GM19395 (cell line): ENCODE results near the gene TENM4.

Source experiments
- ATAC-seq: cut with Tn5 transposase; IDR thresholded peaks from one replicate; pipeline ENCODE4 v1.9.1; 2021; ENCODE audit warnings: mild to moderate bottlenecking, moderate library complexity; ENCODE audit not compliant: unreplicated experiment

TENM4 gene

DNA sequence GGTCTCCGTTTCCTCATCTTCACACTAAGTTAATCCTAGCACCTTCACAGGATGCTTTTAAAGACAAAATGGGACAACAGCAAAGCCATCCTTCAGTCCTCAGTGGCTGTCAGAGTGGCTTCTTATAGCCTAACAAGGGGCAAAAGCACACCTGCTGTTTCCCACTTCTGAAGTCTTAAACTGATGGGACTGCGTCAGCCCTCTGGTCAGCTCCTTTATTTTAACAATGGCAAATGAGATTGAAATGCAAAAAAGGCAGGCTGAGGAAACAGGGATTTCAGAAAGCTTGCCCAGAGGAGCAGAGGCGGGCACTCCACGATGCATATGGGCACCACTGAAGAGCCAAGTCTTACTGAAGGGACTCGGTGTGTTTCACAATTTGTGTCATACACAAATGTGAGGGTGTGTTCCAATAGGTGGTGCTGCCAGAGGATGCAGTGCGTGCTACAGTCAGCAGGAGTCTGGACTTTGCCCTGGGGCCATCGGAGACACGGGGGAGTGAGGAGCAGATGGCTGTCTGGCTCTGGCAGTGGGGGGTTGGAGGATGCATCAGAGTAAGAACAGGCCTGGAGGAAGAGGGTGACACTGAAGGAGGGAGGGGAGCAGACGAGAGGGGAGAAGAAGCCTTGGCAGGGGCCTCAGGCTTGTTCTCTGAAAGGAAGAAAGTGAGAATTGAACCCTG, 47.3 kb downstream of the TENM4 start:
- ATAC-seq: no peak

DNA sequence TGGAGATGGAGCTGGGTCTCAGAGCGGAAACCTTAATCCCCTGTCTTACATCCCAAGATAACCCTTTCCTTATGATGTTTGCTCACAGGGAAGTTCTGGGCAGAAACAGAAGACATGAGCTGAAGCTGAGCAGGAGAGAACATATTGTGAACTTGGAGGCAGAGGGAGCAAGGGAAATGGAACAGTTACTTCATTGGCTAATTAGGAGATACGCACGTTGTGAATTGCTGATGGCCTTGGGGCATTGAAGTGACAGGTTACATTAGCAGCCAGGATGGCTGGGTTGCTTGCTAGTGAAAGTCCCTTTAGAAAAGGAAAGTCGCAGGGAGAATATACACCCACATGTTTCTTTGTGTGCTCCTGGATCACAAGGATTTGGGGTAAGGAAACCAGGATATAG, 48.7 kb downstream of the TENM4 start:
- no peak for ATAC-seq

DNA sequence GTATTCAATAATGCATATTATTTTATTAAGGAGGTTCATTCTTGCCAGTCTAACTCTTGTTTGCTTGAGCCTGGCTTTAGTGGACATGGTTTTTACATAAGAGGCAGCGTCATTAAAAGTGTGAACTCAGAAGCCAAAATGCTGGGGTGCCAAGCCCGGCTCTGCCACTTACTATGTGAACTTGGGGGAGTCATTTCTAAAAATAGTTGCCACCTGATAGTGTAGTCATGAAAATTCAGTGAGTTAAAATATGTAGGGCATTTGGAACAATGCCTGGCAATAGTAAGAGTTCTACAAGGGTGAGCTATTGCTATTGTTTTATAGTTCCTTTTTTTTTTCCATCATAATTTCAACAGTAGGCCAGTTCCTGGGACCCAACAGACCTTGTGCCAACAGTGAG, 49.9 kb downstream of the TENM4 start:
- no peak for ATAC-seq

DNA sequence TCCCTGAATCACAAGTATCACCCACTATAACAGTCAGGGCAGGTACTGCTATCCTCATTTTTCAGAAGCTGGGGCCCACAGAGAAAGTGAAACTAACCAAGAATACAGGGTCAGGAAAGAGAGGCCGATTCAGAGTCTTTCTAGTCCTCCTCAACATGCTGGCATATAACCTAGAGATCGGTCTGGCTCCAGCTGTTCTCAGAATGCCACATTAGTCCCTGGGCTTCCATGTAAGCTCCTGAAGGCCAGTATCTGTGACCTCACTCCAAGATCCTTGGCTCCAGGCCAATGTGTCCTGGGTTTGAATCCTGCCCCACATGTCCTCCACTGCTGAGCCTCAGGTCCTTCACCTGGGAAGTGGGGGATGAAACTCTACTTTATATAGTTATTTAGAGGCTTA, 50.4 kb downstream of the TENM4 start:
- no peak for ATAC-seq

DNA sequence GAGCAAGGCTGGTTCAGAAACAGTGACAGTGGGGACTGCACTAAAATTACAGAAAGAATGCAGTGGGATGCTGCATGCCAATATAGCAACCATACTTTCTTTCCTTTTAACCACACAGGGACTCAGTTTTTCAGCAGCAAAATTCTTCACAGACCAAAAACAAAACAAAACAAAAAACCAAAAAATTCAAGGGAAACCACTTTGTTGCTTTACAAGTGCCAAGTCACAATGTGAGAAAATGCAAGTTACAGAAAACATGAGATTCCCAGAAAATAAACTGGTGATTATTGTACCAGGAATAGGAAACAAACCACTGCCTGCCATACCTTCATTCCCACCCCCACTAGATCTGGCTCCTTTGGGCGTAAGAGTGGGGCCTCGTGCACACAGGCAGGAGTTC, 52.6 kb downstream of the TENM4 start:
- no peak for ATAC-seq

DNA sequence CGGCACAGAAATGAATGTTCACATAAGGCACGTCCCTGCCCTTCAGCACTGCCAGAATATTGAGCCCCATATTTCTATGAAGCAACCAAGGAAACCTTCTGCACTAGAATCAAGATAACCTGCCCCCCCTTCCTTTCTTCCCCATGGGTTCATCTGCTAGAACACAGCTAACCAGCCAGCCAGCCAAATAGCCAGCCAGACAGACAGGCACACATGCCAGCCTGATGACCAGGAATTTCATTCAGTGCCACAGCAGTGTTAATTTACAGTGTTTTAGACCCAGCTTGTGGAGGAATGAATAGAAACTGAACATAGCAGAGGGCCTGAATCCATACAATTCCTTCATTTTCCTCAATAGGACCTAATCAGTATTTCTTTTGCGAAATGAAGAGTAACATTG, 57.0 kb downstream of the TENM4 start:
- no peak for ATAC-seq

DNA sequence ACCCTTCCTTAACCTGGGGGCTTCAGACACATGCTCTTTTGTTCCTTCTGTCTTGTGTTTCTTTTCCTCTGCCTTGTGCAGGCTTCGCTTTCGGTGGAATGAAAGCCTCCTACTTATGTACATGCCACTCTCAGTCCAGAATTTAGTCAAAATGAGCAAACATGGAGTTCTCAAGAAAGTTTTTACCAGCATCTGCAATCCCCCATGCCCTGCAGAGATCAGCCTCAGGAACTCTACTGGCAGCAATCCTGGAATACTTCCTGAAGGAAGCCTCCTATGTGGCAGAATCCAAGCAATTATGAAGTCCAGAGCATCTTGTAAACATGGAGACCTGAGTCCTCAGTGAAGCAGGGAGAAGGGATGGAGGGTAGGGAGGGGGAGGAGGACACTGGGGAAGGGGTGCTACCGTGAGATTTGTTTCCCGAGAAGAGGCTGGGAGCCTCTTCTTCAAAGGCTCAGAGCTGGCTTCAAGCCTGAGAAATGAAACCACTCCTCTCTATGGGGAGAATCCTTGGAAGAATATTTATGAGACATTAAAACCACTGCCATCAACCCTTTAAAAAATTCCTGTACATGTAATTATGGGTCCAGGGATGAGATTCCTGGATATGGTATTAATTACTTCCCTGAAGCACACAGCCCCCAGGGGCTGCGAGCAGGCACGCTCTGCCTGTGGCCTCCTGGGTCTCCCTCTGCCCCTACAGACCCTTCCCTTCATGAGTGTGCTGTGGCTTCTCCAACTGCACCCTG, 58.4 kb downstream of the TENM4 start:
- no peak for ATAC-seq

DNA sequence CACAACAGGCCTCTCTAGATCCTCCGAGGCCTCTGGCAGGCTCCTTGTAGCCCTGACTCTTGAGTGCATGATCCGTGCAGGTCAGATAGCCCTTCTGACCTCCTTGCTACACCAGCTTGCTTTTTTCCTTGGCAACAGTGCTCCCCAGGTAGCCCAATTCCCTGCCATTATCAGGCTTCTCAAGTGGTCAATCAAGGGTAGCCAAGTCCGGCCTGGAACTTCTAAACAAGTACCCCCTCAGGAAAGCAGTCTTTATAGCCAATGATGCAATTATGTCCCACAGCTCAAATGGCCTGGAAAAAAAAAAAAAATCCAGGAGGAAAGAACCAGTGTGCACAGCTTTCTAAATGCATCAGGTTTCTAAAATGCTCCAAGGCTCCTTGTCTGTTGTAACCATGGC, 59.8 kb downstream of the TENM4 start:
- ATAC-seq: no peak

DNA sequence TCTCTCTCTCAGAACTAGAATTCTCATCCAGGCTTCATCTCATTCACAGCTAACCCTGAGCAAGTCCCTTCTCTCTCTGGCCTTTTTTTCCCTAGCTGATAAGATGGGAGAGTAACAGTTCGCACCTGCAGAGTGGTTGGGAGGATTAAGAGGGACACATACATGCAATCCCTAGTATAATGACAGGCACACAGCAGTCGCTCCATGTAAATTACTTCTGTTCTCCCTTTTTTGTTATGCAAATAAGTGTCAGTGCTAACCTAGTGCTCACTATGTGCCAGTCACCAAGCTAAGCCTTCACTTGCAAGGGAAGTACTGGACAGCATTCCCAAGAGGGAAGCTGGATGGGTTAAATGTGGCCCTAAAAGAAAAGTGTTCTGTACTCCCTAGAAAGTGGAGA, 63.4 kb downstream of the TENM4 start:
- ATAC-seq: no peak

DNA sequence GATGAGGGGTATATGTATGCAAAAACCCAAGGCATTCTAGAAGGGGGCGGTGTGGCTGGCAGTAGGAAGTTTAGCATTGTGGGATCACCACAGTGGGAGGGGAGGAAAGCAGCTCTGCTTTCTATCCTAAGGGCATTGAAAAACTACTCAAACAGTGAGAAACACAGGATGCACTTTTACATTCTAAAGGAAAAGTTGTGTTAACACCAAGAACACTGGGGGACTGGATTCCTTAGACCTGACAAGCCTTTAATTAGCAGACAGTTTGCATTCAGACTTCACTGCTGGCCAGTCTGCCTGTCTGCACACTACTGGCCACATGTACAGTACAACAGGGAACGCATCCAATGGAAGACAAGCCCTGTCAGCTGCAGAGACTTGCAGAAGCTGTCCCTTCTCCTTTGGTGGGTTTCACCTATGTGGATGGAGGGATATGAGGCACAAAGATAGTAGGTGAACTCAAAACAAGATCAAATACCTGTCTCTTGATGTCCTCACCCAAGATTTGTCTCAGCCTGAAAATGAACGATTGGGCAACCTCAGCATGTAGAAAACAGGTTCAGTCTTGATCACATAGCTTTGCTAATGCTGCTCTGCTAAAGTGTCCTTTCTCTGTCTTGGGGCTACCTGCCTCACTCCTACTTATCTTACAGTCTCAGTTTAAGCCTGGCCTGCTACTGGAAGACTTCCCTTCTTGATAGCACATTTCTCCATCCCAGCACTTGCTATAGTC, 64.8 kb downstream of the TENM4 start:
- no peak for ATAC-seq

DNA sequence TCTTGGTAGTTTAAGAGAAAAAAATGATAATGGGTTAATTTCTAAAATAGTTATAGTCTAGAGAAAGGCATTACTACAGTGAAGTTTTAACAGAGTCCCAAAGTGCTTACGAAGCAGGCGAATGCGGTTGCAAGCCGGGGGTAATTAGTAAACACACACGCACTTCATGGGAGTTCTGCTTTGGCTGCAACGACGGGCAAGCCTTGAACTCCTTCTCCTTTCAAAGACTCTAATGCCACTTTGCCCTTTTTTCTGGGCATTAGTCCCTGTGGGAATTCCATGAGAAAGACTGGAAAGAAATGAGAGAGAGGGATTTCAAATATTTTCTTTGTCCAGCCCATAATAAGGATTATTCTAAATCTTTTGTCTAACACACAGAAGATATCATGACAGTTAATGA, 66.1 kb downstream of the TENM4 start:
- no peak for ATAC-seq

DNA sequence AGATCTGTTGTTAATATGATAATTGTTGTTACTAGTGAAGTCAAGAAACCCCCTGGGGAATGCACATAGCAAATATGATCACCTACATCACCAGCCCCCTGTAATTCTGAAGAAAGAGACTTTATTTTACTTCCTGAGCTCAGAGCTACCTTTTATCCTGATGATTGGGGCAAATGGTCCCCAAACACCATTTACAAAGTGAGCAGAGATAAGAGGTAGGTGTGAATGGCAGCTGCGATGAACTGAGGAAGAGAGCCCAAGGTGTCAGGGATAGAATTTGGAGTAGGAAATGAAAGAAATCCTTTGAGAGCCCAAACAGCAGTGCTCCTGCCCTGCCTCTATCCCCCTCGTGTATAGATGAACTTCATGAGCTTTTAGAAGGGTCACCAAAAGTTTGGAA, 69.1 kb downstream of the TENM4 start:
- ATAC-seq: no peak

DNA sequence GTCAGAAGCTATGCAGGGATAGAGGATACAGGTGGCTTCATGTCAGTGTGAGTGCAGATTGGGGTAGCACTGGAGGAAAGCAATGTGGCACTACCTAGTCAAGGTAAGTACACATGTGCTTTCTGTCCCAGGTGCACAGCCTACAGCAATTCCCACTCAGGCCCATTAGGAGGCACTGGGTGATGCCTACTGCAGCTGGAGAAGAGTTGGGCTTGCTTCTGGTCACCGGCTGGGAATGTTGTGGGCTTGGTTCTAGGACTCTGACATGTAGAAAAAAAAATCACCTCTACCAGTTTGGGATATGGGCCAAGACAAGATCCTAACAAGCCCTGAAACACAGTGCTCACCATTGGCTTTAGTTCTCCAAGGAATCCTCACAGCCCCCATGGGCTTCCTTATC, 69.7 kb downstream of the TENM4 start:
- ATAC-seq: no peak

DNA sequence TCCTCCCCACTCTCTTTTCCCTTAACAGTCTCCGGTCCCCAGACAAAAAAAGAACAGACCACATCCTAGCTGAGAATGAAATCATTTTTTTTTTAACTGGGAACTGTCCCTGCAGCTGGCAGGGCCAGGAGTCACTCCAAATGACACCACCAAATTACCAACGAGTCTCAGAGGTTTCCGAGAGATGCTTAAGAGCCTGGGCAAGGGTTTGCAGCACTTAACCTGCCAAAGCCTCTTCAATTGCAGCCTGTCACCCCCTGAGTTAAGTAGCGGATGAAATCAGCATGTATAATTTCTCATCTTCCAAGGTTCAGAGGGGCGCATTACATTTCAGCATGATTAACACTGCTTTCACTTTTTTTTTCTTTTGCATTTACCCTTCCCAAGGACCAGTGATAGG, 71.8 kb downstream of the TENM4 start:
- ATAC-seq: no peak

DNA sequence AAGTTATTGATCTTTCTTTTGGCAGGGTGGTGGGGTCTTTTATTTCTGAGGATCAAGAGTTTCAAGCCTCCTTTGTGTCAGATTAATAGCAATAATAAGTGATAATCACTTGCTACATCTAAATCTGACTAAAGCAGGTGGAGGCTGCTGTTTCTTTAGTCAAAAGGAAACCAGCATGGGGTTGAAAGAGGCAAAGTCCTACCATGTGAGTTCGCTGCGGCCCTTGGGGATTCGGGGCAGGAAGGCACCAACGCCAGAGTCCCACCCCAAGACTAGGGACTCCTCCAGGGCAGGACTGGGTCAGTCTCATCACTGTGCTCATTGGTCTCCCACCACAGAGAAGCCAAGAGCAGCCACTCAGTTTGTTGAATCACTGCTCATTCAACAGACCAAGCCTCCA, 73.0 kb downstream of the TENM4 start:
- no peak for ATAC-seq

DNA sequence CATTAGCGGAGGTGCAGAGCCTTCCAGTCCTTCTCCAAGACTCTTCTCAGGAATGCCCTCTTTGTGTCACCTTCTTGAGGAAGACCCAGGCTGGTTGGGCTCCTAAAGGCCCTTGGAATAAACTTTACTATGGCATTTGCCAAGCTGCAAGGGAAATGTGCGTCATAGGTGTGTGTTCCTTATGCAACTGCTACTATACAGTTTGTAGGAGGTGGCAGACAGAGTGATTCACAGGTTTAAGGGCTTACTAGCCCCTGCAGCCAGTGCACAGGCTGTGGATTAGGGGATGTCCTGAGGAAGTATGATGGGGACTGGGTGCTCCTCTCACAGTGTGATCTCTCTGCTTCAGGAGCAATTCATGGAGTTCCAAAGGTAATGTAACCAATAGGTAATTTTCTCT, 74.6 kb downstream of the TENM4 start:
- ATAC-seq: no peak

DNA sequence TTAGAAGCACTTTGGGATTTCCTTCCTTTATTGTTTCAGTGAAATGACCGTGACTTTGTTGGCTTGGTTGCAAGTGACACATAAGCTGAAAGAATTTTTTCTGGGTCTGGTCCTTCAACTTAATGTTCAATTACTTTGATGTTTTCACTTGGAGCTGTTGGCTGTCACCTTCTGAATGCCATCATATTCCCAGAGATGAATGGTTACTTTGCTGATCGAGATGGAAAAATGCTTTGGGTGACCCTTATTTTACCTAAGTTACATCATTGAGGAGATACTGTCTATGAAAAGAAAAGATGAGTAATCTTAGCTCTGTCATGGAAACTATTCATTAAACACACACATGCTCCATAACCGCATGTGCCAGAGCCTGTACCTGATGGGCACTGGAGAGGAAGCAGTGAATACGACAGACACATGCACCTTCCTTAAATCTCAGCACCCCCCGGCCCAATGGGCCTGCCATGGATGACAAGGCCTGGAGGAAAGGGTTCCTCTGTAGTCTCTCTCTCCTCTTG, 76.9 kb downstream of the TENM4 start:
- no peak for ATAC-seq

DNA sequence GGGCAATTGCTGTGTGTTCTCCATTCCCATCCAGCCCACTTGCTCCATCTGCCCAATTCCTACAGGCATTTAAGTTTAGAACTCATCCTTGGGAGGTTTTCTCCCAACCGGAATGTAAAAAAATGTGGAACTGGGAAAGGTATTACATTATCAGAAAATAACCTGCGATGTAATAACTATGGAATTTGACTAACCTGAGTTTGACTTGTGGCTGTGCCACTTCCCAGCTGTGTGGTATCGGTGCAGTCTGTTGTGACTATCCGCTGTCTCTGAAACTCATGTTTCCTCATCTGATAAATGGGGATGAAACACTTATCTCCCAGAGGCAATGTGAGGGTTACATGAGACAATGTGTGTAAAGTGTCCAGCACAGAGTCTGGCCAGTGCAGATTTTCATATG, 77.6 kb downstream of the TENM4 start:
- no peak for ATAC-seq

DNA sequence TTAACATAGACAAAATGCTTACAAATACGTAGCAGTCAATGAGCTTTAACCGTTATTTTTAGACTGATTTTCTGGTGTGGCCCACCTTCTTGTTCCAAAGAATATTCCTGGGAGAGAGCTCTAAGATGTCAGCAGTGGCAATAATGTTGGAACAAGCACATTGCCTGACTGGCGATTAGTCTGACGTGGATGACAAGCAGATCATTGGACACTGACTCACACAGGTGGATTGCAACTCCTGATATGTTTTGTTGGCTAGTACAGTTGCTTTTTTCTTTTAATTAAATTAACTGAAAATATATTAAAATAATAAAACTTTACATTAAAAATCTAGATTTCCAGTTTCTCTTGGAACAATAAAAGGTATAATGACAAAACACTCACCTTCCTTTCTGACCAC, 78.0 kb downstream of the TENM4 start:
- ATAC-seq: no peak

DNA sequence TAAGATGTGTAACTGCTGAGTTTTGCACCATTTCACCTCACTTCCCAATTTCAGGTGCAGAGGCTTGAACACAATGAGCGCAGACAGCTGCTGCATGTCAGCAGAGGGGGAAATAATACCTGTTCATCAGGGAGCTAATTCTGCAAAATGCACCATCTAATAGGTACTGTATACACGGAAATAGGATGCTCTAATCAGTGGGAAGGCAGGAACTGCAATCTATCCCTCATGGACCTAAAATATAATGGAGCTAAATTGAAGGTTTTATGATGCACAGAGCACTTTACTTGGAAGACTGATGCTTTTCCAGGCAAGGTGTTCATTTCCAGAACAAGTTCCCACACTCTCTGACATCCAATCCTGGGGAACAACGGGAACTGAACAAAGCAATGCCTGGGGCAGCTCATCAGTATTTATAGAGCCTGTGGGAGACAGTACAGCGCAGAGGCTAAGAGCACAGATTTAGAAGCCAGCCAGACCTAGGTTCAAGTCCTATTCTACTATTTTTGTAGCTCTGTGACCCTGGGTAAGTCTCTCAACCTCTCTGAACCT, 78.5 kb downstream of the TENM4 start:
- ATAC-seq: no peak

DNA sequence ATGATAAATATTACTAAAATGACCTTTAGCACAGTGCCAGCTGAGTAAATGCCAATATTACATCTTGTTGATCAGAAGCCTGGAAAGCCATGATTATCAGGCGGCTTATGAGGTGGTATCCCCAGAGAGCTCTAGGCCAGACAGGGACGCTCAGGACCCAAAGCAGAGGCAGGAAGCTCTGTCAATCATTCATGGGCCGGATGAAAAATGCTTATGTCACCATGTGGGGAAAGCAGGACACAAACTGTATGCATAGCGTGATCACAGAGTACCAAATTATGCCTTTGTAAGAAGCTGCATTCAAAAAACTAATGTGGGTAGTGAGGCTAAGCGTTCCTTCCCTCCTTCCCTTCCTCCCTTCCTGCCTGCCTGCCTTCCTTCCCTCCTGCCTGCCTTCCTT, 82.6 kb downstream of the TENM4 start:
- no peak for ATAC-seq

DNA sequence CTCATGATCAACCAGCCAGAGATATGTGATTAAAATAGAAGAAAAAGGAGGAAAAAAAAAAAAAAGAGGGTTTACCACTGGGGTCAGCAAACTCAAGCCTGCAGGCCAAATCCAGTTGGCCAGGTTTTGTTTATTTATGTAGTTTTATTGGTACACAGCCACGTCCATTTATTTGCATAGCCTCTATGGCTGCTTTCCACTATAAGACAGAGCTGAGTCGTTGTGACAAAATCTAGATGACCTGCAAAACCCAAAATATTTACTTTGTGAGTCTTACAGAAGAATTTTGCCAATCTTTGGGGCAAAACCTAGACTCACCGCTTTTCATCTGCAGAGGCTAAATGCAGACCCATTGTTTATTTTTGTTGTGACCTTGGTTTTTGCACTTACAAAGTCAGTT, 87.1 kb downstream of the TENM4 start:
- ATAC-seq: no peak
